ENCODE measurements around the gene NPTXR.
"Not testable (repeated sequence)": the region's sequence is repeated elsewhere in the genome, so short reads cannot be mapped to it uniquely, and the experiment has no call there.

NPTXR gene

GRCh38 chr22:38830026-38830844, 13.6 kb downstream of the NPTXR start:
- DNase-seq: no peak

GRCh38 chr22:38829485-38829884, 14.3 kb downstream of the NPTXR start:
- no peak for DNase-seq

- DNase-seq: no peak
Observed at GRCh38 chr22:38828616-38829205, 15.1 kb downstream of the NPTXR start.

- no peak for DNase-seq
Observed at GRCh38 chr22:38828191-38828590, 15.6 kb downstream of the NPTXR start.

GRCh38 chr22:38827510-38827909, 16.3 kb downstream of the NPTXR start:
- no peak for DNase-seq

- DNase-seq: no peak
Observed at GRCh38 chr22:38826801-38827200, 17.0 kb downstream of the NPTXR start.

- DNase-seq: no peak
Observed at GRCh38 chr22:38826386-38826785, 17.4 kb downstream of the NPTXR start.

GRCh38 chr22:38824585-38824984, 19.2 kb downstream of the NPTXR start:
- DNase-seq: peak; percentile 64

GRCh38 chr22:38823637-38824036, 20.2 kb downstream of the NPTXR start:
- DNase-seq: no peak

- DNase-seq: no peak
Observed at GRCh38 chr22:38823076-38823475, 20.8 kb downstream of the NPTXR start.

- DNase-seq: no peak
Observed at GRCh38 chr22:38820020-38820419, 23.8 kb downstream of the NPTXR start.

GRCh38 chr22:38819387-38819940, 24.4 kb downstream of the NPTXR start:
- no peak for DNase-seq

GRCh38 chr22:38817196-38817595, 26.6 kb downstream of the NPTXR start:
- DNase-seq: no peak

- no peak for DNase-seq
Observed at GRCh38 chr22:38815842-38816241, 28.0 kb downstream of the NPTXR start.

- DNase-seq: no peak
Observed at GRCh38 chr22:38811241-38811640, 32.6 kb downstream of the NPTXR start.

GRCh38 chr22:38805041-38805593, 38.7 kb downstream of the NPTXR start:
- DNase-seq: not testable (repeated sequence)

GRCh38 chr22:38802671-38803121, 41.1 kb downstream of the NPTXR start:
- no peak for DNase-seq

- no peak for DNase-seq
Observed at GRCh38 chr22:38799265-38800002, 44.4 kb downstream of the NPTXR start.

- DNase-seq: no peak
Observed at GRCh38 chr22:38798496-38798895, 45.3 kb downstream of the NPTXR start.

- DNase-seq: no peak
Observed at GRCh38 chr22:38796262-38796957, 47.4 kb downstream of the NPTXR start.

GRCh38 chr22:38795569-38795968, 48.3 kb downstream of the NPTXR start:
- no peak for DNase-seq

GRCh38 chr22:38793721-38794466, 49.9 kb downstream of the NPTXR start, which contains the start of gene DNAL4:
DNAL4 (minus strand) TSS chr22:38794143; CDS start chr22:38782731, 11,412 bp downstream.
- DNase-seq: peak; percentile 88

Data from activated CD8-positive, alpha-beta memory T cell treated with anti-CD3 and anti-CD28 coated beads, Interleukin-2, amount 50 U/mL, for 48 hours (primary cell).